ENCODE data around the gene GTSE1.

Gene GTSE1

DNA sequence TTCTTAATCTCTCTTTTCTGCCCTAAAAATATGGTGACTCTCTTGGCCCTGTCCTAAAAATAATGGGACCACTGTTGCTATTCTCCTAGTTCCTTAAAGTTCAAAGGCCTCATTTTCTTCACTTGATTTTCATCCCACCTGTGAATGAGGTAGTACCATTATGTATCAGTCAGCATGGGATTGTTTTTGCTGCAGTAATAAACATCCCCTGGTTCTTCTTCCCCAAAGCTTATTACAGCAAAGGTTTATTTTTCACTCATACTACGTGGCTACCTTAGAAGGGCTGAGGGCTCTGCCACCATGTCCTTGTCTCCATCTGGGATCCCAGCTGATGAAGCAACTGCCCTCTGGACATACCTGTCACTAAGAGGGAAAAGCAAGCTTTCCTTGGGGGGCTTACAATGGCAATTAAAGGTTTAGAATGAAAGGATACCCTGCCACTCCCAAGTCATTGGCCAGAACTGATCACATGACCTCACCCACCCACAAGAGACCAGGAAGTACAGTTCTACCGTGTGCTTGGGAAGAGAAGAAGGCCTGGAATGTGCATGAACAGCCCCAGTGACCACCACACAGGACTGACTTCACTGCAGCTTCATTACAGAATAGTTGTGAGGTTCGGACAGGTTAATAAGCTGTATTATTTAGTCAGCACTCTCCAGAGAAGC lies 21.1 kb upstream of the GTSE1 start:
- DNase-seq (ENCODE audit: low spot score), result peak; percentile 35

DNA sequence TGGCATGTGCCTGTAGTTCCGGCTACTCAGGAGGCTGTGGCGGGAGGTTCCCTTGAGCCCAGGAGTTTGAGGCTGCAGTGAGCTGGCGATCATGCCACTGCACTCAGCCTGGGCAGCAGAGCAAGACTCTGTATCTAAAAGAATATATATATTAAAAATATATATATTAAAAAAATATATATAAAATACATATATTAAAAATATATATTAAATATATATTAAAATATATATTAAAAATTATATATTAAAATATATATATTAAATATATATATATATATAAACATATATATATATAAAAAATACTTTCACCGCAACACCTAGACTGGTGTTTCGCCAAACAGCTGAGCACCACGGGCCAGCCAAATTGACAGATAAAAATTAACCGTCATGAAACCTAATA lies 20.1 kb upstream of the GTSE1 start:
- DNase-seq (ENCODE audit: low spot score), result no peak

- no peak for DNase-seq (ENCODE audit: low spot score)
Measured at GRCh38 chr22:46278656-46279645, 17.7 kb upstream of the GTSE1 start.

DNA sequence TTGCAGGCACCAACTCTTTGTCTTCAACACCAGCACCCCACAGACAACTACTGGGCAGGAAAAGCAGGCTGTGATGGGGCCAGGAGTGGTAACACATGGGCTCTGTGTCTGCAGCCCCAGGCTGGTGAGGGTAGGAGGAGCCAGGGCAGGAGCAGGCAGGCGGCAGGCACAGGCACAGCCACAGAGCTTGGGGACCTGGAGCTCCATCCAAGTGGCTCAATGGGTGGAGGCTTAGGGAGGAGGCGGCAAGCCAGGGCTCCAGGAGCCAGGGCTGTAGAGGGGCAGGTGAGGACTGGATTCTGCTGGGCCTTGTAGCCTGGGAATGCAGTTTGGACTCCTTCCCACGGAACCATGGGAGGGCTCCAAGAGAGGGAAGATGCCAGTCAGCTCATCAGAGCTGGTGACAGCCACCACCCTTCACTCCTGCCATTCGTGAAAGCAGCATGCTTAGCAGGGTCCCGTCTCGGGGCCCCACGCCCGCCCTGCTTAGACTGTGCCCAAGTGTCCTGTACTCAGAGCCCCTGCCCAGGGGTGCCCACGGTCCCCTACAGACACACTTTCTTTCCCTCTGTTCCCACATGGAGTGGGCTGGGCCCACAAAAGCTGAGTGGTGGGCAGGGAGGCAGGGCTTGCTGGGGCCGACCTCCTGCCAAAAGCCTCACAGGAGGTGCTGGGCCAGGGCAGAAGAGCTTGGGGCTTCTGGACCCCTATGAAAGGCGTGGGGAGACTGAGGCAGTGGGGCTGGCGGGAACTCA lies 16.4 kb upstream of the GTSE1 start:
- DNase-seq (ENCODE audit: low spot score), result no peak

DNA sequence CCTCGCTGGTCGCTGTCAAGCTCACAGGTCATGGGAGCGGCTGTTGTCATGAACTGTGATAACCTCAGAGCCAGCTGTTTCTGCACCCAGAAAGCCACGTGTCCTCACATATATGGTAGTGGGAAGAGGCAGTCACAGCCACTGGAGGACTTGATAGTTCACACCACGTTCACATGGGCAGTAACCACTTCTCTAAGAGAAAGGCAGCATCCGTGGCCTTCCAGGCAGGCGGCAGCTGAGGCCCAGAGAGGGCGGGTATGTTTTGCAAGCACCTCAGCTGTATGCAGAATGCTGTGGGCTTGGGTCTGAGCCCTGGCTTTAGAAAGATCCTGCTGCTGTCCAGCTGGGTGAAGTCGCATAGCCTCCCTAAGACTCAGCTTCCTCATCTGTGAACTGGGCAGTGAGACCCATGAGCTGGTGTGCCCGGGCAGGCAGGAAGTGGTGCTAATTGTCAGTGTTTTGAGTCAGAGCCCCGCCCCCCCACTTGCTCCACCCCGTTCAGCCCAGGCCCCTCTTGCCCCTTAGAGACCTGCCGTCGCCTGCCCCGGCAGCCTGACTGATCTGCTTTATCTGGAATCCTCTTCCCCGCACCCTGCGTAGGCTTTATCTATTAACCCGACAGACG lies 15.6 kb upstream of the GTSE1 start:
- no peak for DNase-seq (ENCODE audit: low spot score)

DNA sequence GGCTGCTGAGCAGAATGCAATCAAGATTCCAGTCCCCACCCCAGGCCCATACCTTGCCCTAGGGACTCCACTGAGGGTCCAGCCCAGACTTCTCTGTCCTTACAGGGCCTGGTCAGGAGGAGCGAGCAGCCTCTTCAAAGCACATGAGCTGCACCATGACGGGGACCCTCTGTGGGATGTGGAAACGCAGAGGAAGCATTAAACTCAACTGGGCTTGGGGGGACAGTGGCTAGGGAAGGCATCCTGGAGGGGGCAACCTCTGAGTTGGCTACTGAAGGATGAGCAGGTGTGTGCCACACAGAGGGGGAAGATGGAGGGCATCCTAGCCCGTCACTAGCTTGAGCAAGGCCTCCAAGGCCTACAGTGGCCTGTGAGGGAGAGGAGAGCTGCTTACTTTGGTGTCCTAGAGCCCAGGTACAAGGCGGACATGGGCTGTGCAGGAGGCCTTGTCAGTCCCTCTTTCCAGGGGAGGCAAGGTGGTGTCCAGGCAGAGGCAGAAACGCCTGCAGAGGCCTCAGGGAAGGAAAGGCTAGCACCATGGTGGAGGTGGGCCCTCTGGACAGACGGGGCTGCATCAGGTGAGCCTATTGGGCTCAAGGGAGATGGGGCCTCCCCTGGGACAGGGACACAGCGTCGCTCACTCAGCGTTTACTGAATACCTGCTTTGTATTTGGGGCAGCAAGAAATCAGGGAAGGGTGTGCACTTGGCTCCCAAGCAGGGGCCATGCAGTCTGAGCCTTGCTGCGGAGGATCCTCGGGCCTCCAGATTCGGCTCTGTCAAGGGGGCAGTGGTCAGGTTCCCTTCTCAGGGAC lies 14.6 kb upstream of the GTSE1 start:
- DNase-seq (ENCODE audit: low spot score), result no peak

DNA sequence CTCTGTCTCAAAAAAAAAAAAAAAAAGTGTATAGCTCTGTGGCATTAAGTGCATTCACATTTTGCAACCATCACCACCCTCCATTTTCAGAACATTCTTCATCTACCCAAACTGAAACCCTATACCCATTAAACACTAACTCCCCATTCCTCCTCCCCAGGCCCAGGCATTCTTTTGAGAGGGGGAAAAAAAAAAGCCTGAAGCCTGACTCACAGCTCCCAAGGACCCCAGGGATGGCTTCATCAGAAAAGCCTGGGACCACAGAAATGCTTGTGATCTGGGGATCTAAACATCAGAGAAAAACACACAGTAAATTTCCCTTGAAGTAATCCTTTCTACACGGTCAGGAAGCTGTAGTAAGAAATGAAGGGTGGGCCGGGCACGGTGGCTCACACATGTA lies 10.7 kb upstream of the GTSE1 start:
- no peak for DNase-seq (ENCODE audit: low spot score)

DNA sequence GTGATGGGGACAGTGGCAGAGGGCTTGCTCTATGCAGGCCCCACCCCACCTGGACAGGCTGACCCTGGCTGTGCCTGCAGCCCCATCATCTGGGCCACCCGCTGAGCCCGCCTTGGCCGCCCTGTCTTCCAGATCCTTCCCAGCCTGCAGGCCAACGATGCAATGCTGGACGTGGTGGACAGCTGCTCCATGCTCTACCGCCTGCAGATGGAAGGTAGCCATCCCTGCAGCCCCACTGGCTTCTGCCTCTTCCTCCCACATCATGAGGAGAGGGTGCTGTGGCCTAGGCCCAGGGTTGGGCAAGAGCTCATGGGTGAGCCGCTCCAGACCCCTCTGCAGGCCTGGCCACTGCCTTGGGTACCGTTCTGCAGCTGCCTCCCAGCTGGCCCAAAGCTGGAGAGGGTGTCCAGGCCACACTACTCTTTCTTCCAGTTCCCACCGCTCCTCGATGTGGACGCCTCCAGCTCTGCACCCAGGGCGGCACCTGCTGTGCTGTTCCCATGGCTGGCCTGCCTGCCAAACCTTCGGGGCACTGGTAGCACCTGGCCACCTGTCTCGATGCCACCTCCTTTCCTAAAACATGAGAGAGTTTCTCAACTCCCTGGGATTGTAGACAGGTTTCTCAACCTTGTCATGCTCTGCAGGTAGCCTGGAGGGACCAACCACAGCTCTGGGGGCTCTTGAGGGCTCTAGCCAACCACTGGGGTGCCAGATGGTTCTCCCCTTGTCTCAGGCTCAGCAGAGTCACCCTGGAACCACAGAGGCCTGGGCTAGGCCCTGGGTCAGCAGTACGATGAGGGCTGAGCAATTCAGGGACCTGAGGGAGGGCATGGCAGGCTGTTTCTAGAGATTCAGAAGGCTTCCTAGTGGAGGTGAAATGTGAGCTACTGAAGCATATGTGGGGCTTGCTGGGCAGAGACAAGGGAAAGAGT lies 9.5 kb upstream of the GTSE1 start:
- no peak for DNase-seq (ENCODE audit: low spot score)

GRCh38 chr22:46287873-46288751 lies 8.6 kb upstream of the GTSE1 start:
- DNase-seq (ENCODE audit: low spot score), result no peak

- DNase-seq (ENCODE audit: low spot score), result no peak
Measured at GRCh38 chr22:46288846-46289243, 7.8 kb upstream of the GTSE1 start.

DNA sequence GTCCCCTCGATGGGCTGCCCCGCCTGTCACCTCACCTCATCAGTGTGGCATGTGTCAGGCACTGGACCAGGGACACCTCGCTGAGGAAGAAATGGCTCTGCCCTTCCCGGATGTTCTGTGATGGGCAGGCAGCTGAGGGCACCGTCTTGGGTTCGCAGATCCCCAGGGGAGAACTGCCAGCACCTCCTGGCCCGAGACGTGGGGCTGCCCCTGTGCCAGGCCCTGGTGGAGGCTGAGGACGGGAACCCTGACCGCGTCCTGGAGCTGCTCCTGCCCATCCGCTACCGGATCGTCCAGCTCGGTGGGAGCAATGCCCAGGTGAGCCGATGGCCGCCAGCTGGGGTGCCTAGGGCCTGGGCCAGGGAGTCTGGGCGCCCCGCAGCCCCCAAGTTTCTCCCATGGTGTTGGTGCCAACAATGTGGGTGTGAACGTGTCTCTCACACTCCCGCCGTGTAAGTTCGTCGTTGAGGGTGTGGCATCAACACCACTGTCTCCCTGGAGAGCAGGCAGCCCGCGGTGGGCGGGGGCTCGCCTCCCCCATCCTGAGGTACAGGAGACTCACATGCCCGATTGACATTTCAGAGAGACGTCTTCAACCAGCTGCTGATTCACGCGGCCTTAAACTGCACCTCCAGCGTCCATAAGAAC lies 7.3 kb upstream of the GTSE1 start:
- DNase-seq (ENCODE audit: low spot score), result no peak

- DNase-seq (ENCODE audit: low spot score), result no peak
Measured at GRCh38 chr22:46290121-46290842, 6.4 kb upstream of the GTSE1 start.

DNA sequence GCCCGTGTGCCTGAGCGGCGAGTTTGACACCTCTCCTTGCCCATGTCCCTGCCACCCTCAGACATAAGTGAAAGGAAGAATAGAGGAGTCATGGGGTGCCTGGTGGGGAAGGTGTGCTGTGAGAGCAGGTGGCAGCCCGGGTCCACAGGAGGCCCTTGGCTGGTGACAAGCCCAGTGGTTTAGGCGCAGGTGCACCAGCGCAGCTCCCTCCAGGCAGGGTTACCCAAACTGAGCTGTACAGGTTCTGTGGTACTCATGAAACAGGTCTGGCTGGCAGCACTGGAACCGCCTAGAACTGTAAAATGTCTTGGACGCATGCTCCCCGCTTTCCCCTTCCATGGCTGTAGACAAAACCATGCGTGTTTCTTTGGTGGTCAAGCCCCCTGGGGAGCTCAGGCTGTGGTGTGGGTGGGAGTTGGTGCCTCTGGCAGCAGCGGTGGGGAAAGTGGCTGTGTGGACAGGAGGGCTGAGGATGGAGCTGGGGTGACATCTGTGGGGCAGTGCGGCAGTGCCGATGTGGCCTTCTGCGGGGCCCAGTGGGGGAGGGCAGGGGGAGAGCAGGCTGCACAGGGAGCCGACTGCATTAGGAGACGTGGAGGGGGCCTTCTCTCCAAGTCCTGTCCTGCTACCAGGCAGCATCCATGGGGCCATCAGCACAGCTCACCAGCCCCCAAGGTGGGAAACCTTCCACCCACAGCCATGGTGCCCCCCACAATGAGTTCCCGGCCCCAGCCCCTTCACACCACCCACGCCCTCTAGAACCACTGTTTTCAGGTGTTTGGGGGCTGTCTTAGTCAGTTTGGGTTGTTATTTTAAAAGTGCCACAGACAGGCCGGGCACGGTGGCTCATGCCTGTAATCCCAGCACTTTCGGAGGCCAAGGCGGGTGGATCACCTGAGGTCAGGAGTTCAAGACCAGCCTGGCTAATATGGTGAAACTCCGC lies 5.6 kb upstream of the GTSE1 start:
- DNase-seq (ENCODE audit: low spot score), result no peak

GRCh38 chr22:46292173-46292572 lies 4.5 kb upstream of the GTSE1 start:
- DNase-seq (ENCODE audit: low spot score), result no peak

DNA sequence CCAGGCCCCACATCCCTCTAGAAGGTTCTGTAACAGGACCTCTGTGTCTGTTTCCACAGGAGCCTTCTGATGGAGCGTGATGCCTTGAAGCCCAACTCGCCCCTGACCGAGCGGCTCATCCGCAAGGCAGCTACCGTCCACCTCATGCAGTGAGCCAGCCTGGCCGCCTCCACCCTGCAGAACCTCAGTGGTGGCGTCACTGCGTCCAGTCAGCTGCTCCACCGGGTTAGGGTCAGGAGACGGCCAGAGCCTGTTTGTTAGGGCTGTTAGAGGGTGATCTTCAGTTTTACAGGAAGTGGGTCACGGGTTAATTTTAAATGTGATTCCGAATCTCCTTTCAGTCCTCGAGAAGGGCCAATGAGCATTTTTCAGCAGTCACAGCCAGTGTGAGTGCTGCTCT lies 3.9 kb upstream of the GTSE1 start:
- DNase-seq (ENCODE audit: low spot score), result no peak

GRCh38 chr22:46293577-46294260 lies 3.0 kb upstream of the GTSE1 start:
- DNase-seq (ENCODE audit: low spot score), result no peak

Data from AG08396 (cell line).